ENCODE measurements around the gene THOC6.
A peak's percentile ranks its signal among the peaks of the same experiment; 100 is the strongest.

THOC6 gene

GRCh38 chr16:2985893-2986355 lies 37.9 kb upstream of the THOC6 start:
- Mint-ChIP-seq H3K27me3 (no peaks in the 10 kb centered on the region), H3K36me3 (ENCODE audit: low read depth) (no peaks in the 10 kb centered on the region), H3K9me3 (no peaks in the 10 kb centered on the region)

GRCh38 chr16:2986623-2987188 lies 37.1 kb upstream of the THOC6 start:
- Mint-ChIP-seq H3K4me3 (no peak overlapping the region), H3K9me3 (no peaks in the 10 kb centered on the region), H3K27me3 (no peaks in the 10 kb centered on the region), H3K36me3 (ENCODE audit: low read depth) (no peaks in the 10 kb centered on the region), H3K4me1 (ENCODE audit: low read depth) (peaks cover 6% of the 10 kb centered on the region), H3K27ac (no peak overlapping the region)

More at GRCh38 chr16:2985893-2986355, 37.9 kb upstream of the THOC6 start:
- Mint-ChIP-seq H3K4me1 (ENCODE audit: low read depth) (peaks cover 14% of the 10 kb centered on the region), H3K4me3 (no peak overlapping the region), H3K27ac (no peak overlapping the region)

GRCh38 chr16:2987286-2987685 lies 36.5 kb upstream of the THOC6 start:
- H3K9me3 Mint-ChIP-seq, result no peaks in the 10 kb centered on the region
- H3K4me1 Mint-ChIP-seq (ENCODE audit: low read depth), result peaks cover 4% of the 10 kb centered on the region
- H3K36me3 Mint-ChIP-seq (ENCODE audit: low read depth), result no peaks in the 10 kb centered on the region
- no peak overlapping the region for H3K27ac Mint-ChIP-seq
- H3K27me3 Mint-ChIP-seq, result no peaks in the 10 kb centered on the region
- no peak overlapping the region for H3K4me3 Mint-ChIP-seq

- H3K27ac Mint-ChIP-seq, result no peak overlapping the region
- H3K27me3 Mint-ChIP-seq, result no peaks in the 10 kb centered on the region
- H3K4me1 Mint-ChIP-seq (ENCODE audit: low read depth), result peaks cover 4% of the 10 kb centered on the region
- H3K36me3 Mint-ChIP-seq (ENCODE audit: low read depth), result no peaks in the 10 kb centered on the region
- no peaks in the 10 kb centered on the region for H3K9me3 Mint-ChIP-seq
- no peak overlapping the region for H3K4me3 Mint-ChIP-seq
These were observed 36.0 kb upstream of the THOC6 start for GRCh38 chr16:2987833-2988232.

GRCh38 chr16:2988590-2989099 lies 35.2 kb upstream of the THOC6 start:
- no peak overlapping the region for H3K27ac Mint-ChIP-seq
- no peak overlapping the region for H3K4me3 Mint-ChIP-seq
- H3K9me3 Mint-ChIP-seq, result no peaks in the 10 kb centered on the region
- peaks cover 4% of the 10 kb centered on the region for H3K4me1 Mint-ChIP-seq (ENCODE audit: low read depth)
- no peaks in the 10 kb centered on the region for H3K36me3 Mint-ChIP-seq (ENCODE audit: low read depth)
- no peaks in the 10 kb centered on the region for H3K27me3 Mint-ChIP-seq

GRCh38 chr16:2990891-2991290 lies 32.9 kb upstream of the THOC6 start:
- no peaks in the 10 kb centered on the region for H3K4me1 Mint-ChIP-seq (ENCODE audit: low read depth)
- no peak overlapping the region for H3K27ac Mint-ChIP-seq
- H3K9me3 Mint-ChIP-seq, result no peaks in the 10 kb centered on the region
- no peak overlapping the region for H3K4me3 Mint-ChIP-seq
- no peaks in the 10 kb centered on the region for H3K27me3 Mint-ChIP-seq
- no peaks in the 10 kb centered on the region for H3K36me3 Mint-ChIP-seq (ENCODE audit: low read depth)

- Mint-ChIP-seq H3K4me1 (ENCODE audit: low read depth) (no peaks in the 10 kb centered on the region), H3K27ac (no peak overlapping the region), H3K27me3 (no peaks in the 10 kb centered on the region), H3K4me3 (no peak overlapping the region), H3K9me3 (no peaks in the 10 kb centered on the region), H3K36me3 (ENCODE audit: low read depth) (no peaks in the 10 kb centered on the region)
These were observed 32.1 kb upstream of the THOC6 start for GRCh38 chr16:2991566-2992261.

- no peaks in the 10 kb centered on the region for H3K9me3 Mint-ChIP-seq
- no peak overlapping the region for H3K4me3 Mint-ChIP-seq
- H3K27me3 Mint-ChIP-seq, result no peaks in the 10 kb centered on the region
- H3K36me3 Mint-ChIP-seq (ENCODE audit: low read depth), result no peaks in the 10 kb centered on the region
- H3K27ac Mint-ChIP-seq, result no peak overlapping the region
- no peaks in the 10 kb centered on the region for H3K4me1 Mint-ChIP-seq (ENCODE audit: low read depth)
These were observed 31.3 kb upstream of the THOC6 start for GRCh38 chr16:2992383-2993081.

- Mint-ChIP-seq H3K9me3 (no peaks in the 10 kb centered on the region), H3K27me3 (peaks cover 3% of the 10 kb centered on the region), H3K36me3 (ENCODE audit: low read depth) (no peaks in the 10 kb centered on the region), H3K4me3 (no peak overlapping the region), H3K4me1 (ENCODE audit: low read depth) (no peaks in the 10 kb centered on the region), H3K27ac (no peak overlapping the region)
These were observed 27.5 kb upstream of the THOC6 start for GRCh38 chr16:2996298-2996697.

- Mint-ChIP-seq H3K27me3 (peaks cover 5% of the 10 kb centered on the region), H3K9me3 (no peaks in the 10 kb centered on the region), H3K4me3 (no peak overlapping the region), H3K27ac (no peak overlapping the region), H3K36me3 (ENCODE audit: low read depth) (no peaks in the 10 kb centered on the region), H3K4me1 (ENCODE audit: low read depth) (peaks cover 3% of the 10 kb centered on the region)
These were observed 23.9 kb upstream of the THOC6 start for GRCh38 chr16:2999929-3000328.

GRCh38 chr16:3000540-3000939 lies 23.3 kb upstream of the THOC6 start:
- Mint-ChIP-seq H3K27me3 (peaks cover 7% of the 10 kb centered on the region), H3K9me3 (no peaks in the 10 kb centered on the region), H3K27ac (no peak overlapping the region), H3K4me1 (ENCODE audit: low read depth) (peaks cover 4% of the 10 kb centered on the region), H3K4me3 (no peak overlapping the region), H3K36me3 (ENCODE audit: low read depth) (no peaks in the 10 kb centered on the region)

GRCh38 chr16:3001316-3001715 lies 22.5 kb upstream of the THOC6 start:
- Mint-ChIP-seq H3K36me3 (ENCODE audit: low read depth) (no peaks in the 10 kb centered on the region), H3K4me1 (ENCODE audit: low read depth) (peaks cover 4% of the 10 kb centered on the region), H3K27me3 (peaks cover 7% of the 10 kb centered on the region), H3K4me3 (no peak overlapping the region), H3K27ac (no peak overlapping the region), H3K9me3 (no peaks in the 10 kb centered on the region)

- Mint-ChIP-seq H3K4me1 (ENCODE audit: low read depth) (peaks cover 25% of the 10 kb centered on the region), H3K4me3 (peak overlapping the region; percentile 55), H3K36me3 (ENCODE audit: low read depth) (no peaks in the 10 kb centered on the region), H3K27ac (no peak overlapping the region), H3K9me3 (no peaks in the 10 kb centered on the region), H3K27me3 (peaks cover 11% of the 10 kb centered on the region)
These were observed 20.1 kb upstream of the THOC6 start for GRCh38 chr16:3003582-3004270.

- no peak overlapping the region for H3K4me3 Mint-ChIP-seq
- H3K9me3 Mint-ChIP-seq, result no peaks in the 10 kb centered on the region
- H3K27ac Mint-ChIP-seq, result no peak overlapping the region
- no peaks in the 10 kb centered on the region for H3K36me3 Mint-ChIP-seq (ENCODE audit: low read depth)
- peaks cover 11% of the 10 kb centered on the region for H3K27me3 Mint-ChIP-seq
- H3K4me1 Mint-ChIP-seq (ENCODE audit: low read depth), result peaks cover 28% of the 10 kb centered on the region
These were observed 19.5 kb upstream of the THOC6 start for GRCh38 chr16:3004319-3004718.

GRCh38 chr16:3004781-3005284 lies 19.0 kb upstream of the THOC6 start:
- H3K9me3 Mint-ChIP-seq, result no peaks in the 10 kb centered on the region
- peaks cover 11% of the 10 kb centered on the region for H3K27me3 Mint-ChIP-seq
- peak overlapping the region; percentile 60 for H3K4me3 Mint-ChIP-seq
- H3K27ac Mint-ChIP-seq, result no peak overlapping the region
- peaks cover 28% of the 10 kb centered on the region for H3K4me1 Mint-ChIP-seq (ENCODE audit: low read depth)
- no peaks in the 10 kb centered on the region for H3K36me3 Mint-ChIP-seq (ENCODE audit: low read depth)

Data from stimulated activated naive CD8-positive, alpha-beta T cell treated with anti-CD3 and anti-CD28 coated beads, Interleukin-15, Interleukin-2, amounts not matched to agents 100 ng/mL and 50 ng/mL, for 24 hours (primary cell).